ENCODE data around the gene CLEC1B.

- TF ChIP-seq CTCF (IDR thresholded peaks at IDR 0.05): no peak
- TF ChIP-seq POLR2AphosphoS5 (IDR thresholded peaks at IDR 0.05): no peak
These were observed 2.4 kb upstream of the CLEC1B start for GRCh38 chr12:10001171-10001776.

Data from transverse colon (tissue), 4 donors.